GDM1 (cell line): ENCODE results near the gene SPATA31D4.
"Not testable (repeated sequence)": the region's sequence is repeated elsewhere in the genome, so short reads cannot be mapped to it uniquely, and the experiment has no call there.

Experiments
- DNase-seq: peaks from one replicate; lab custom pipeline; 2025; lab: John Stamatoyannopoulos, UW

SPATA31D4 gene

GRCh38 chr9:81928305-81928704 is at the start of gene SPATA31D4:
Gene SPATA31D4 (plus strand): TSS chr9:81928428. CDS start chr9:81928514, 86 bp downstream.
- DNase-seq, result not testable (repeated sequence)

DNA sequence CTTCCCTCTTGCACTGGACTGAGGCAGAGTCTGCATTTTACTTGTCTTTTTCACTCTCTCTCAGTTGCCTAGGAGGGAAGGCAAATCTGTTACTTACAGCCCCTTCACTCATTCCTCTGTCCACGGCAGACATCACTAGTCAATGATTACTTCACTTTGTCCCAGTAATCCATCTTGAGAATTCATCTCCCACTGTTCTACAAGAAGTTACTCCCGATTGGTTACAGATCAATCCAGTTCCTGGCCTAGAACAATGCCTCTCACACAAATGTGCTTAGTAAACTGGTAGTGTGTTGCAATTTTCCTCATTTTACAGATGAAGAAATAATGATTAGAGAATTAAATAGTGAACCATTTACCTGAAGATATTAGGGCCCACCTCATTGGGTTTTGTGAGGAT is 49.7 kb upstream of the SPATA31D4 start:
- DNase-seq, result no peak

GRCh38 chr9:81879501-81879916 is 48.7 kb upstream of the SPATA31D4 start:
- DNase-seq, result no peak

GRCh38 chr9:81885602-81886001 is 42.6 kb upstream of the SPATA31D4 start:
- DNase-seq, result no peak

GRCh38 chr9:81886665-81887064 is 41.6 kb upstream of the SPATA31D4 start:
- no peak for DNase-seq

DNA sequence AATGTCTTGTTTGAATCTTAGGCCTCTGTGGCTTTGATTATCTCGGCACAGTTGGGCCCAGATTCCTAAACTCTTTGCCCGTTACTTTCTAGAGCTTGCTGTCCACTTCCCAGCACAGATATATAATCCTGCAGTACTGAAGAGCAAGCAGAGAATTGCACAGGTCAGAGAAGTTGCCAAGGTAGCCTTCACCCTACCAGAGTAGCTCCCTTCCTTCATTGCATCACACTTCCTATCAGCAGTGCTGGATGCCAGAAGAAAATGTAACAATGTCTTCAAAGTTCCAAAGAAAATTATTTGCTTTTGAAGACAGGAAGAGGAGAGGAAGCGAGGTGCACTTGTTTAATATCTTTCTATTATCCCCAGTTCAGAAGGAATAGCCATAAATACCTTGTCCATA is 38.1 kb upstream of the SPATA31D4 start:
- DNase-seq, result no peak

DNA sequence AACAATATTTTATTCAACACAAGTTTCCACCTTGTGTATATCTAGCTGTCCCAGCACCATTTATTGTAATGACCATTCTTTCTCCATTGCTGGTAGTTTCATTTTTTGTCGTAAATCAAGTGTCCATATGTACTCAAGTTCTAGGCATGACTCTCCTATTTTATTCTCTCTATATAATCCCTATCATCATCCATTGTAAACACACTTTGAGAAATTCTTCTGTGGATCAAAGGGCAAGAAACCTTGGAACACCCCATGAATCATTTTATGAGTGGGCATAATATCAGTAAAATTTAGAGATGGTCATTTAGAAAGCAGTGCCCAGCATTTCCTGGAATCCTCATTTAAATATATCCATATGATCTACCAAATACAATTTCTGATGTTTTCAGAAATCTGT is 35.8 kb upstream of the SPATA31D4 start:
- DNase-seq, result no peak

DNA sequence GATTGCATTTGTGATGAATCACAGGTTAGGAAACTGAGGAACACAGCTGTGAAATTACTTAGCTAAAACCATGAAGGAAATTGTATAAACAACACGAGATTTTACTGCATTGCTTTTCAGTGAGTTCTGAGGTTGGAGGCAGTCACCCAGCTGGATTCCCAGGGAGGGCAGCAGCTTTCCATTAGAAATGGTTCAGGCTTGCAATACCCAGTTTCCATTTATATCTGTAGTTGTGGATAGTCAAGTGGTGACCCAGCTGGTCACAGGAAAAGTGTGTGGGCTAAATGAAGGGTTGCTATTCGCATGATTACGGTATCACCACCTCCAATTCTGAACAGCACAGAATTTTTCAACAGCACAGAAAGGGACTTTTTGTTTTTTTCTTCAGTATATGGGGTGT is 34.3 kb upstream of the SPATA31D4 start:
- no peak for DNase-seq

DNA sequence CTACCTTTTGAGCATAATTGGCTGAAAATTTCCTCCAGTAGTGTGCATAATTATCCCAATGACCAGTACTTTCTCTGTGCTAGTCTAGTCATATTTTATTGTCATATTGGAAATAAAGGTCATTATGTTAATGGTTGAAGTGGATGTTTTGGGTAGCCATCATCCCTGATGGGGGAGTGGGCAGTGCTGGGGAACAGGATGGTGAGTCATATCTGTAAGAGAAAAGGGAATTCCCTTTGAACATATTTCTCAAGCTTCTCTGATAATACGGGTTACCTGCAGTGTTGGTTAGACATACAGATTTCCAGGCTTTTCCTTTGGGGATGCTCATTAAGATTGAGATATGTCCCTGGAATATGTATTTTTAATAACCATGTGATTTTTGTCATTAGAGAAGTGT is 33.3 kb upstream of the SPATA31D4 start:
- DNase-seq, result no peak

DNA sequence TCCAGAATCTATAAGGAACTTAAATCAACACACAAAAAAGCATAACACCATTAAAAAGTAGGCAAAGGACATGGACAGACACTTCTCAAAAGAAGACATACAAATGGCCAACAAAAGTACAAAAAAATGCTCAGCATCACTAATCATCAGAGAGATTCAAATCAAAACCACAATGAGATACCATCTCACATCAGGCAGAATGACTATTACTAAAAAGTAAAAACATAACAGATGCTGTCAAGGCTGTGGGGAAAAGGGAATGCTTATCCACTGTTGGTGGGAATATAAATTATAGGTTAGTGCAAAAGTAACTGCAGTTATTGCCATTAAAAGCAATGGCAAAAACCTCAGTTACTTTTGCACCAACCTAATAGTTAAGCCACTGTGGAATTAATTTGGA is 32.2 kb upstream of the SPATA31D4 start:
- no peak for DNase-seq

DNA sequence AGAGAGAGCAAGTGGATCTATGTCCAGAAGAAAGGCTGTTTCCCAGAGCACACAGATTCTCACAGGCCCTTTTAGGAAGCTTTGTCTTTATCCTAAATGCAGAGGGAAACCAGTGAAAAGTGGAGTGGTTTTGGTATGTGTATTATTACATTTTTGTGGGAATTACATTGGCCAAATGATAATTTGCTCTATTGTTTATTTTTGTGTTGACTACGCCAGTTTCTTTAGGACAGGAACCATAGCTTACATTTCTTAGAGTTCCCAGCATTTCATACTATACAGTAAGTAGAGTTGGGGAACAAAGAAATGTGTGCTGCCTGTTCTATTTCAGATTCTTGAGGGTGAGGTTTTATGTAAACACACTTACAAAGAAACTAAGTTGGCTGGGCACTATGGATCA is 29.4 kb upstream of the SPATA31D4 start:
- DNase-seq, result no peak

- DNase-seq, result no peak
Measured at GRCh38 chr9:81902196-81902595, 26.0 kb upstream of the SPATA31D4 start.

DNA sequence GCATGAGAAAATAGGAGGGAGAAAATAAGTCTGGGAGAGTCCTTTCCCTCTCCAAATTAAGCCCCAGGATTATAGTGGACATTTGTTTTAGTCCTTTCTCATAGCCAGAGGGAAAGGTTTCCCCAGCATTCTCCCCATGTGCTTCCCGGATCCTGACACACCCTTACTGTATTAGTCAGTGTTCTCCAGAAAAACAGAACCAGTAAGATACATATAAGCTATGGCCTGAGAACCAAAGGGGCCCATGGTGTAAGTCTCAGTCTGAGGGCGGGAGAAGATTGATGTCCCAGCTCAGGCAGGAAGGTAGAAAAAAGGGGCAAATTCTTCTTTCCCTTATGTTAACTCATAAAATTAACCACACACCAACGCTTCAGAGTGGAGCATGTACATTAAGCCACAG is 25.6 kb upstream of the SPATA31D4 start:
- DNase-seq, result no peak

DNA sequence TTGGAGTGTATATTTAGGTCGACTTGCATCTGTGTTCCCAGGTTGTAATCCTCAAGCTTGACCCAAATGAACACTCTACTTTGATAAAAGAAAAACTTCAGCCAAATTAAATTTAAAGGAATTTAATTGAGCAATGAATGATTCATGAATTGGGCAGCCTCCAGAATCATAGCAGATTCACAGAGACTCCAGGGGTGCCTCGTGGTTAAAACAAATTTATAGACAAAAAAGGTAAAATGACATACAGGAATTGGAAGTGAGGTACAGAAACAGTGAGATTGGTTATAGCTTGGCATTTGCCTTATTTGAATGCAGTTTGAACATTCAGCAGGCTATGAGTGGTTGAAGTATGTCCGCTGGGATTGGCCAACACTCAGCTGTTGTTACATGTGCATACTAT is 21.6 kb upstream of the SPATA31D4 start:
- no peak for DNase-seq

- no peak for DNase-seq
Measured at GRCh38 chr9:81912135-81912534, 16.1 kb upstream of the SPATA31D4 start.

DNA sequence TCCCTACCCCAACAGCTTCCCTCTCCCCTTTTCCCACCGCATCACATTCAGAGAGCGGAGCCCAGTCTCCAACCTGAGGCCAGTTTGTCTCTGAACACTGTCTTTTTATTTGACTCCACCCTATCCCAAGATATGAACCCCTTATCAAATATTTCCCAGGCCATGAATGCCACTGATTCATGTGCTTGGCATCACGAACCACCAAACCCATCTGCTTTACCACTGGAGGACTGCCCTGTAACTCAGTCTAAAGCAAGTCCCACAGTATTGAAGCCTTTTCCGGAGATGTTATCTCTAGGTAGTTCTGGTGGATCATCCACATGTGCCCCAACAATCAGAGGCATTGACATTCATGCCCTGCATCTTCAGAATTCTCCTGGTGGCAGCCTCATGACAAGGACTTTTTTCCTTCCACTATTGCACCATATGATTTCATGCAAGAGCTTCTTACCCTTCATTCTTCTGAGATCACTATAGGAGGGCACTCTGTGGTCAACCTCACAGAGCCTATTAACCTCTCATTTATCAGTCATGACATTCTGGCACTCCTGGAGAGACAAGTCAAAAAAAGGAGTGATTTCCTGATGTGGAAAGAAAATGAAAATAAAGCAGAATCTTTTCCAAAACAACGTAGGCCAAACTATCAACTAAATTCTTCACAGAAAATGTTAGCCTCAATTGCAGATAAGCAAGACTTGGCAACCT is 12.3 kb upstream of the SPATA31D4 start:
- DNase-seq, result no peak

- not testable (repeated sequence) for DNase-seq
Measured at GRCh38 chr9:81918507-81918906, 9.7 kb upstream of the SPATA31D4 start.

DNA sequence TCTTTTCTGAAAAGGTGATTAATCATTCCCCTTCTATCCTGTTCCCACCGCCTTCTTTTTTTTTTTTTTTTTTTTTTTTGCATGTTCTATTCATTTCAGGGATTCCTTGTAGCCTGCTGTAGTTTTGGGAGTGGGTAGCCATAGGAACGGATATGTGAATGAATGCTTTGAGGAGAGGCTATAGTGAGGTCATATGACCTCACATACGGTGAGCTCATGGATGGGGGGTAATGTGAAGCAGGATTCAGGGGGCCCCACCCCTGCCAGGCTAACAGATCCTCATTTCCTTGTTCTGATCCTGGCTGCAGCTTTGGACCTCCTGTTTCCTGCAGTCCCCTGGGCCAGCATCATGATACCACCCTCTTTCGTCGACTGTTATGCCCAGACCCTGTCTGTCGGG is 1.9 kb downstream of the SPATA31D4 start:
- DNase-seq, result not testable (repeated sequence)

DNA sequence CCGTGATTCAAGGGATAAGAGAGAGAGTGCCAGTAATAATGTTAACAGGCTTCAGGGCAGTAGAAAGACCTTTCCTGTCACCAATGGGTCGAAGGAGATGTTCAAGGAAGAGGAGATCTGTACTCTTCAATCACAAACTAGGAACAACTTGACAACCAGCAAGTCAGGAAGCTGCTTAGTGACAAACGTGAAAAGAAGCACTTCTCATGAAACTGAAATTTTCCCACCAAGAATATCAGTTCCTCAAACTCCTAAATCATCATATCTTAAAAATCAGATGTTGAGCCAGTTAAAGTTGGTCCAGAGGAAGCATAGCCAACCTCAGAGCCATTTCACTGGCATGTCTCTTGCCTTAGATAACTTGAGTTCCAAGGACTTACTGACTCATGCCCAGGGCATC is 5.3 kb downstream of the SPATA31D4 start:
- DNase-seq, result not testable (repeated sequence)

DNA sequence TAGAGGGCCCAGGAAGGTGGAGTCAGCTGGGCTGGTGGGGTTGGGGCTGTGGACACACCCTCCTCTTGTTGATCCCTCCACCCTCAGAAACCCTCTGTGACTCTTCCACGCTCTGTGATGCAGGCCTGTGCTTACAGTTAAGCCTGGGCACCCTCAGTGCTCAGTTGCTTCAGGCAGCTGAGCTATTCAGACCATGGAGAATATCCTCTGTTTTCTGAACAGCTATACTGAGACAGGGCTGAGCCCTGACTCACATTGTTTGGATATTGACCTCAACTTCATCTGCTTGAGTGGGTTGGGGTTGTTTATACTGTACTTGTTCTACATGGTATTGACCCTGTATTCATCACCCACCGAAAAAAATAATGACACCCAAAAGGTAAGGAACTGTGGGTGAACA is 15.2 kb downstream of the SPATA31D4 start, which contains the start of gene SPATA31D3:
Gene SPATA31D3, plus strand, starts transcription at position 108 of the 400 bp plus-strand sequence. Its CDS starts 86 bp downstream, at position 194.
- DNase-seq, result not testable (repeated sequence)

- DNase-seq, result not testable (repeated sequence)
Measured at GRCh38 chr9:81948650-81949049, 20.4 kb downstream of the SPATA31D4 start.

DNA sequence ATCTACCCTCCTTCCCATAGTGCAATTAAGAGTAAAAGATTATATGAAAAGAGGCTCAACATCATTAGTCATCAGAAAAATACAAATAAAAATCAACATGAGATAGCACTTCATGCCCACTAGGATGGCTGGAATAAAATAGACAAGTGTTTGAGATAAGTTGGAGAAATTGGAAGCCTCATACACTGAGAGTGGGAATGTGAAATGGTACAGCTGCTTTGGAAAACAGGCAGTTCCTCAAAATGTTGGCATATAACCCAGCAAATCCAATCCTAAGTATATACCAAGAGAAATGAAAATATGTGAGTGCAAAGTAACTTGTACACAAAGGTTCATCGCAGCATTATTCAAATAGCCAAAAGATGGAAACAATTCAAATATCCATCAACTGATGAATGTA is 24.9 kb downstream of the SPATA31D4 start:
- DNase-seq, result no peak

DNA sequence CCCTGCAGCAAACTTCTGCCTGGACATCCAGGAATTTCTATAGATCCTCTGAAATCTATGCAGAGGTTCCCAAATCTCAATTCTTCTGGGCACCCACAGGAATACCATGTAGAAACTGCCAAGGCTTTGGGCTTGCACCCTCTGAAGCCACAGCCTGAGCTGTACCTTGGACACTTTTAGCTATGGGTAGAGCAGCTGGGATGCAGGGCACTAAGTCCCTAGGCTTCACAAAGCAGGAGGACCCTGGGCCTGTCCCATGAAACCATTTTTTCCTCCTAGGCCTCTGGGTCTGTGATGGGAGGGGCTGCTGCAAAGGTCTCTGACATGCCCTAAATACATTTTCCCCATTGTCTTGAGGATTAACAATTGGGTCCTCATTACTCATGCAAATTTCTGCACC is 27.4 kb downstream of the SPATA31D4 start:
- no peak for DNase-seq
